HG03460 (cell line): Measurements from ENCODE around the gene GNA14.
"Not testable (repeated sequence)": the region's sequence is repeated elsewhere in the genome, so short reads cannot be mapped to it uniquely, and the experiment has no call there.

Experiments
- ATAC-seq: cut with Tn5 transposase; IDR thresholded peaks from one replicate; pipeline ENCODE4 v1.9.1; 2021; ENCODE audit not compliant: unreplicated experiment

GNA14 gene

GRCh38 chr9:77592476-77592875 is 55.6 kb downstream of the GNA14 start:
- no peak for ATAC-seq

GRCh38 chr9:77589046-77589795 is 58.9 kb downstream of the GNA14 start:
- no peak for ATAC-seq

DNA sequence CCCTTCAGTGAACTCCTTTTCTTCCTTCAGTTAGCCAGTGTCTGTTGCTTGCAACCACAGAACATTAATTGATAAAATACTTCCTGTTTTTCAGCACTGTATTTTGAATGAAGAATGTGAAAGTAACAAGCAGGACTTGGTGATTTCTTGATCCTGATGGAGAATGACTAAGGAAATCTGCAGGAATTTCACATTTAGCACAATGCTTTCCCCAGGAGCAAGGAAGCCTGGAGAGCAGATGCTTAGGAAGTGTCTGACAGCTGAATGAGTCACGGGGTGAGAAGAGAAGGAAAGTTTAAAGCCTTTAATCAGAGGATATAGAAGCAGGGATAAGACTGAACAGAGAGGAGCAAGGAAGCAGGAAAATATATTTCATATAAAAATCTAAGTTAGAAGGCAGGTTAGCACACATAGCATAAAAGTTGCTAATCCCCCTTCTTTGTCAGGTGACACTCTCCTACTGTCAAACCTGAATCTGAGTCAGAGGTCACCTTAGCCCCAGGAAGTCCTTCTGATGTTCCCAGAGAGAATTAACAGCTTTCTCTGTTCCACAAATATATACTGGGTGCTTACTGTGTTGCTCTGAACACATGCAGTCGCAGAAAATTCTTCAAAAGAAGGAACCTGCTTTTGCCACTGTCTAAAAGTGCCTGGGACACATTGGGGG is 59.7 kb downstream of the GNA14 start:
- no peak for ATAC-seq

DNA sequence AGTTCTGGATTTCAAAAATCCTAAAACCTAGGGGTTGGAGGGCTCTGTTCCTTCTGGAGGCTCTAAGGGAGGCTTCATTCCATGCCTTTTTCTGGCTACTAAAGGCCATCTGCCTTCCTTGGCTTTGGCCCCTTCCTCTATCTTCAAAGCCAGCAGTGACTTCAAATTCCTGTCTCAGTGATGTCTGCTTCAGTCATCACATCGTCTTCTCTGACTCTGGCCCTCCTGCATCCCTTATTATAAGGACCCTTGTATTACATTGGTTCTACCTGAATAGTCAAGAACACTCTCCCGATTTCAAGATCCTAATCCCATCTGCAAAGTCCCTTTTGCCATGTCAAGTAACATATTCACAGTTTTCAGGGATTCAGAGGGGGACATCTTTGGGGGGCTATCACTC is 60.3 kb downstream of the GNA14 start:
- ATAC-seq: no peak

DNA sequence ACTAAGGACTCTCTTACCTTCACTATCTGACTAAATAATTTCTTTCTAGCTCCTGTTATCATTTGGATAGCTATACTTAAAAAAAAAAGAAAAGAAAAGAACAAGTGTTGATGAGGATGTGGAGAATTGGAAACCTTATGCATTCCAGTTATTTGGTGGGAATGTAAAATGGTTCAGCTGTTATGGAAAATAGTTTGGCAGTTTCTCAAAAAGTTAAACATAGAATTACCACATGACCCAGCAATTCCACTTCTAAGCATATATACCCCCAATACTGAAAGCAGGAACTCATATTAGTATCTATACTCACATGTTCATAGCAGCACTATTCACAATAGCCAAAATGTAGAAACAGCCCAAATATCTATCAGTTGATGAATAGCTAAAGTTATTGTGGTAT is 61.1 kb downstream of the GNA14 start:
- ATAC-seq: no peak

GRCh38 chr9:77586591-77586990 is 61.5 kb downstream of the GNA14 start:
- no peak for ATAC-seq

DNA sequence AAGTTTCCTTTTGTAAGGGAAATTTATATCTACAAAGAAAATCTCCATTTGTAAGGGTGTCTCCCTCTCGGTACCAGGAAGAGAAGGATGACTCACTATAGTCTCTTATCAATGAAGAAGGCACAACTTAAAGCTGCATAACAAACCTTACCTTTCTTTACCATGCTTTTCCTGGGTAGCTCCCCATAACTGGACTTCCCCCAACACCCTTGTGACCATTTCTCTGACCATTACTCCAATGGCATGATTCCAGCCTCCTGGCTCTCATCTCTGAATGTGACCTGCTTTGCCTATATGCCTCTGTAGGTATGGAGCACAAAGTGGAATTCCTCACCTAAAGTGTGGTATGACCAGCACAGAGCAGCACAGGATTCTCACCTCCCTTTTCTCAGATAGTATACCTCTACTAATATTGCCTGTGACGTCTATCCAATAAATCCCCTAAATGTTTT is 62.8 kb downstream of the GNA14 start:
- no peak for ATAC-seq

DNA sequence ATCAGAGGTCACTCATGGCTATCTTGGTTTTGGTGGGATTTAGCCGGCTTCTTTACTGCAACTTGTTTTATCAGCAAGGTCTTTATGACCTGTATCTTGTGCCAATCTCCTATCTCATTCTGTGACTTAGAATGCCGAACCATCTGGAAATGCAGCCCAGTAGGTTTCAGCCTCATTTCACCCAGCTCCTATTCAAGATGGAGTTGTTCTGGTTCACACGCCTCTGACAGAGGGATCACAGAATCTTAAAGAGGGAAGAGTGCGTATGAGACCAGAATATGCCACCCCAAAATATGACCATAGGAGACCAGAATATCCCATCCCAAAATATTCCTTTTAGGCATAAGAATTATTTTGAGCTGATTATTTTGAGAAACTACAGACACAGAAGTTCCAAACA is 63.2 kb downstream of the GNA14 start:
- ATAC-seq: not testable (repeated sequence)

DNA sequence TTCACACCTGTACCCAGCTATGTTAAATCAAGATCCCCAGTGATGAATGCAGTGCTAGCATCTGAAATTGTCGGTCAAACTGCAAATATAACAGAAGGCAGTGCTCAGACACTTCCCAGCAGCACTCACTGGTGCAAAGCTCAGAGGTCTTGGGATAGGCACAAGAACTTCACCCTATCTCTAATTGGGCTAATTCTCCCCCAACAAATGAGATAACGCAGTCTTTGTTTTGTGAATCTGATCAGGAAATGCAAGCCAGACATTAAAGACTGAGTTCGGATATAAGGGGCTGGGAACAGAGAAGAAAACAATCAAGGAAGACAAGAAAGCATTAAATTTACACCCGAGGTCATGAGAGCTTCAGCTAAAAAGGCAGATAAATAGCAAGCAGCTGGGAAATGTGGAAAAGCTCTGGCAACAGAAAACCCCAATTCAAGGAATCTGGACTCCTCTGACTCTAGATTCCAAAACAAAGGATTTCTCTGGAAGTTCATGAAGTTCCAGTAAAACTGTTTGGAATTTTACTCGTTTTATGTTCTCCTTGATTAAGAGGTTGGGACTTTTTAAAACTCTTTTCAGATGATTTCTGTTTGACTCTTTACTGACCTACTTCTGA is 65.1 kb downstream of the GNA14 start:
- ATAC-seq: no peak

DNA sequence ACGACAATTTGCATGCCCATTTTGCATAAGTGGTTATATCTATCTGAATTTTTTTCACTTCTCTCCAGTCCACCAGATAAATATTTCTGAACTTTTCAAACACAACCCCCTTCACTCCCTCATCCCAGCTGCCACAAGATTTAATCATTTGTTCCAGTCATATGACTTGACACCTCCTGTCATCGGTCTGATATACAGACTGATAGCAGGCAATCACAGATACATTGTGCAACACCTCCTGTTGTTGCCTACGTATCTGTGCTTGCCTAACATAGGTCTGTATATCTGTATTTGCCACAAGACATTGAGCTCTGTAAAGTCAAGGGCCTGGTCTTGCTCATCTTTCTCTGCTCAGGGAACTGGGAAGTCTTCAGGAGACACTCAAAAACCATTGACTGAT is 65.6 kb downstream of the GNA14 start:
- no peak for ATAC-seq

- ATAC-seq: no peak
Measured at GRCh38 chr9:77575785-77576184, 72.3 kb downstream of the GNA14 start.

DNA sequence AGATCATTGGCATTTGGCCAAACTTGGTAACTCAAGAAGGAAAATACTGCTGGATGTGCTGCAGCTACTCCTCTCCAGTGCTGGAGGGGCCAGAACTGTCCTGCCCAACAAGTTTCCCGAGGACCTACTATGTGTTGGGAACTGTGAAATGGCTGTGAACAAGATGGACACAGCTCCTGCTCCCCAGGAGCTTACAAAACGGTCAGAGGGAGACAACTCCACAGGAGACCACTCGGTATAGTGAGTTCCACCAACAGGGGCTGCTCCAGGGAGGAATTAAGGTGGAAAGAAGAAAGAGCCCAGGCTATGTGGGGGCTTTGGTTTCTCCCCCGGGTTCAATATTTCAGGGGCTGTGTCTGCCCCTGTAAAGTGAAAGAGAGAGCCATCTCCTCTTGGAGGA is 78.8 kb downstream of the GNA14 start:
- no peak for ATAC-seq

- no peak for ATAC-seq
Measured at GRCh38 chr9:77563174-77563573, 84.9 kb downstream of the GNA14 start.

GRCh38 chr9:77562019-77562748 is 85.9 kb downstream of the GNA14 start:
- no peak for ATAC-seq

GRCh38 chr9:77561331-77562018 is 86.6 kb downstream of the GNA14 start:
- ATAC-seq: no peak

DNA sequence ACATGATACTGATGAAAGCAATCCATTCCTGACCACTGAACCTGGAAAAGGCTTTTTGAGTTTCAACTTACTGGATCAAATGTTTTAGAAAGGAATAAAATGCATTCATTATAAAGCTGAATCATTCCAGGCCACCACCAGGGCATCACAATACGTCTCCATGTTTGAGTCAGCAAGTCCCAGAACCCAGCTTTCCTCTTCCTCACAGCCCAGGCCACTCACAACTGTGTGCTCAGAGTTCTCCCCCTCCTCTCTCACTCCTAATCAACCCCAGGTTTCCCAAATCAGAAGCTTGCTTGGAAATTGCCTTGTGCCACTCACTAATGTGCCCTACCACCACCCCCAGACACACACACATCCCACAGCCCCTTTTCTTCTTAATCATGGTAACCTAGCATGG is 91.7 kb downstream of the GNA14 start:
- no peak for ATAC-seq

DNA sequence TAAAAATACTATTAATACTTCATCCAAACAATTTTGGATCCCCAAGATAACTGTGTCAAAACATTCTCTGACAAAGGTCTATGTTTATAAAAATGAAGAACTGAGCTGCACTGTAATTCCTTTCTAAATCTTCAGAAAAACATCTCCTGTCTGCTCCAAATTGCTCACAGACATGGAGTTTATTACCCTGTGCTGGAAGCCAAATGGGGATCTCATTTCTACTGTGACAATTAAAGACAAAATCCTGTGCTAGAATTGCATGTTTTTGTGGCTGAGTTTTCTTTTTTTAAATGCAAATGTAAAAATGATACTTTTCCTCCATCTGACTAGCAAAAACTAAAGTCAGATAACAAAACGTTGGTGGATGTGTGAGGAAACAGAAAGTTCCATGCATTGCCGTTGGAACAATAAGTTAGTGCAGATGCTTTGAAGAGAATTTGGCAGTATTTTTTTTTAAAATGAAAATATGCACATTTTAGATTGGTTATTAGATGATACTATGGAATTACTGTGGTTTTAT is 93.5 kb downstream of the GNA14 start:
- ATAC-seq: no peak

DNA sequence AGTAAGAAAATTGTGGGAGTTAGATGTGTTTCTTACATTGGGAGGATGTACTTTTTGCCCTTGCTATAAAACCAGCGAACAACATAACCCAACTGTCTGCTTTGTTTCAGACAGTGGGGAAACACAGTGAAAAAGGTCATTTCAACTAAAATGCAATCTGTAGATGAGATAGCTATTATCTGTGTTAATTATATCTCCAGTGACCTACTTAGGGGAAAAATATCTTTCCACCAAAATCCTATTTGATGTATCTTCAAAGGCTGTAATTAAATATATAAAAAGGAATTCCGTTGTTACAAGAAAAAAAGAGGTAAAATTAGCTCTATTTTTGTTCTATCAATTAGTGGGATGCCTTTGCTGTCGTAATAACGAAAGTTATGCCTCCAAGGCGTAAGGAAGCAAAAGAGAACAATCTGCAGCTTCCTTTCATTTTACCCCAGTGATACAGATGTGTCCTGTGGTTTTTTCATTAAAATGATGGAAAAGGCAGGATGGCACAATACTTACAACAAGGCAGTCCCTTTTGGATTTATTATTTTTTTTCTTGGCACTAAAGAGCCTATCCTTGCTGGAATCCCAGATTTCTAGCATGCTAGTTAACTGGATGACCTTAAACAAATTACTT is 100.9 kb downstream of the GNA14 start:
- no peak for ATAC-seq

- ATAC-seq: no peak
Measured at GRCh38 chr9:77546376-77546950, 101.7 kb downstream of the GNA14 start.

DNA sequence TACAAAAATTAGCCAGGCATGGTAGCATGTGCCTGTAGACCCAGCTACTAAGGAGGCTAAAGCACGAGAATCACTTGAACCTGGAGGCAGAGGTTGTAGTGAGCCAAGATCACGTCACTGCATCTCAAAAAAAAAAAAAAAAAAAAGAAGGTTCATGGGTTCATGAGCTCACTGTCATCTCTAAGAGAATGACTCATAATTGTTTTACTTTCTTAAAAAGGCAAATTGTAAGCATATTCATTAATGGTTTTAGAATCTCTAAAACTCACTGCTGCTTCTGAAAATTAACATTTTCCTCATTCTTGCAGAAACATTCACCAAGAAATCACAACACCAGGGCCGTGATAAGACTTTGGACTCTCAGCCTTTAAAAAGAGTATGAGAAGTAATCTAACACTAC is 103.6 kb downstream of the GNA14 start:
- ATAC-seq: no peak
